Activated CD4-positive, alpha-beta T cell treated with anti-CD3 and anti-CD28 coated beads, Interleukin-10, Interleukin-2, amounts not matched to agents 100 ng/mL and 50 ng/mL, durations not matched to agents 16 hours and 8 hours (primary cell): ENCODE measurements around the gene KRT9.
"Not testable (repeated sequence)": the region's sequence is repeated elsewhere in the genome, so short reads cannot be mapped to it uniquely, and the experiment has no call there.

Source experiments
- DNase-seq: peaks from one replicate; pipeline ENCODE4 v3.0.0-alpha.2; 2020

The KRT9 gene

GRCh38 chr17:41600318-41600717 lies 28.5 kb upstream of the KRT9 start:
- no peak for DNase-seq

- no peak for DNase-seq
Measured at GRCh38 chr17:41599680-41600079, 27.8 kb upstream of the KRT9 start.

- DNase-seq: no peak
Measured at GRCh38 chr17:41595585-41595984, 23.7 kb upstream of the KRT9 start.

DNA sequence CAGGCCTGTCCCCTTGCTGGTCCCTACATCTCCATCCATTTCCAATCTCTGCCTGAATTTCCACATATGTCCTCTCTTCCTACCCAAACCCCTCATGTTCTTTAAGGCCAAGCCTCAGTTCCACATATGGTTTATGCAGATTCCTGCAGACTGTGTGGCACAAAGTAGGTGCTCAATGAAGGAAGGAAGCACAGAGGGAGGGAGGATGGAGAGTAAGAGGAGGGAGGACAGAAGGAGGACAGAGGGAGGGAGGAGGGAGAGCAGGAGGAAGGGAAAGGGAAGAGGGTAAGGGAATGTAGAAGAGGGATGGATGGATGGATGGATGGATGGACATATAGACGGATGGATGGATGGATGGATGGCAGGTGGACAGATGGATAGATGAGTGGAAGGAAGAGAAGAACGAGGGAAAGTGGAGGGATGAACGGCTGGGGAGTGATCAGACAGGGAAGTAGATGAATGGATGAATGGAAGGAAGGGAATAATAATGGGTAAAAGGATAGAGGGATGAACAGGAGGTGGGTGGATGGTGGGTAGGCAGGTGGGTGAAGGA lies 22.6 kb upstream of the KRT9 start:
- DNase-seq: no peak

DNA sequence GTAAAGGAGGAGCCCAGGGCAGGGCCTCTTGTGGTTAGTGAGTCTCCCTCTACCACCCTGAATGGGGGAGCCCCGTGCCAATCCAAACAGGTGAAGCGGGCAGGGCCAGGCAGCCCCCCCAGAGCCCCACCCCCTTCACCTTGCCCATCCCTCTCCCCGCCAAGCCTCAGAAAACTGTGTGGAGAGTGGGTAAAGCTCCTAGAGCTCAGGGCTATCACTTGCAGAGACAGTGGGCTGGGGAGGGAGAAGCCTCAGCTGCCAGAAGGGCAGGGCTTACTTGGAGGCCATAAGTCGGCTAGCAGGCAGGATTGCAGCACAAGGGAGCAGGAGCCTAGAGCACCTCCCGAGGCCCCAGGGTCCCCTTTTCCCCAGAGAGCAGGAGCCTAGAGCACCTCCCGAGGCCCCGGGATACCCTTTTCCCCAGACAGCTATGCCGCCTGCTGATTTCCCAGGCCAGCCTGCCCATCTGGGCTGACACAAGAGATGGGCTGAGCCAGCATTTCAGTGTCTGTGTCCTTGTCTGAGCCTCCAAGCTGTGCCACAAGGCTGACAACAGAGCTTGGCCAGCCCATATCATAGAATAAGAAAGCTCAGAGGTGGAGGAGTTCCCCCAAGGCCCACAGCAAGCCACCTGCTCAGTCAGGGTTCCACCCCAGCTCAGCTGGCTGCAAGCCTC lies 21.6 kb upstream of the KRT9 start:
- no peak for DNase-seq

DNA sequence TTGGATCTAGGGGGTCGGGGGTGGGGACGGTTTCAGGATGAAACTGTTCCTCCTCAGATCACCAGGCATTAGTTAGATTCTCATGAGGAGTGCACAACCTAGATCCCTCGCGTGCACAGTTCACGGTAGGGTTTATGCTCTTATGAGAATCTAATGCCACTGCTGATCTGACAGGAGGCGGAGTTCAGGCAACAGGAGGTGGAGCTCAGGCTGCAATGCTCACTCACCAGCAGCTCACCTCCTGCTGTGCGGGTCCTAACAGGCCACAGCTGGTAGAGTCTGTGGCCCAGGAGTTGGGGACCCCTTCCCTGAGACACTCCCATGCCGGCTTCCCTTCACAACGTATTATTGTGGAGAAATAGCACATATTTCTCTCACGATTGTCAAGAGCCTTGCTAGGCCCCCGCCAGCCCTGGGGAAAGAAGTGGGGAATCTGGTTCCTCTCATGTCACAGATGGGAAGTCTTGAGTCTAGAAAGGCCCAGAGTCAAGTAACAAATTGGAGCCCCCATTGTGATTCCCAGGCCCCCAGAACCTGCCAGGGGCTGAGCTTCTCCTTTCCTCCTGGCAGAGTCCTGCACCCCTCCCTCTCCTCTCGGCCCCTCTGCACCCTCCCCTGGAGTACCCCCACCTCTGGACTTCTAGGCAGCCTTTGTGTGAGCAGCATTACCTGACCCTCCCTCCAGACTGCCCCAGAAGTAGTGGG lies 20.9 kb upstream of the KRT9 start:
- DNase-seq: no peak

DNA sequence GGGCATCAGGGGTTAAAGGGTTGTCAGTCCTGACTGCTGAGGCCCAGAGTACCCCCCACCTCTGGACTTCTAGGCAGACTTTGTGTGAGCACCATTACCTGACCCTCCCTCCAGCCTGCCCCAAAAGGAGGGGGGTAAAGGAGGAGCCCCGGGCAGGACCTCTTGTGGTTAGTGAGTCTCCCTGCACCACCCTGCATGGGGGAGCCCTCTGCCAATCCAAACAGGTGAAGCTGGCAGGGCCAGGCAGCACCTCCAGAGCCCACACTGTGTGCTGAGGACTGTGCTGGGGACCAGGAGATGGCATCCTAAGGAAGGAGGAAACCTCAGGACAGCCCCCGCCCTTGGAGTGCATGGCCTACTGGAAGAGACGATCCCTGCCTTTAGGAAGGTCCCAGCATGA lies 17.4 kb upstream of the KRT9 start:
- DNase-seq: no peak

DNA sequence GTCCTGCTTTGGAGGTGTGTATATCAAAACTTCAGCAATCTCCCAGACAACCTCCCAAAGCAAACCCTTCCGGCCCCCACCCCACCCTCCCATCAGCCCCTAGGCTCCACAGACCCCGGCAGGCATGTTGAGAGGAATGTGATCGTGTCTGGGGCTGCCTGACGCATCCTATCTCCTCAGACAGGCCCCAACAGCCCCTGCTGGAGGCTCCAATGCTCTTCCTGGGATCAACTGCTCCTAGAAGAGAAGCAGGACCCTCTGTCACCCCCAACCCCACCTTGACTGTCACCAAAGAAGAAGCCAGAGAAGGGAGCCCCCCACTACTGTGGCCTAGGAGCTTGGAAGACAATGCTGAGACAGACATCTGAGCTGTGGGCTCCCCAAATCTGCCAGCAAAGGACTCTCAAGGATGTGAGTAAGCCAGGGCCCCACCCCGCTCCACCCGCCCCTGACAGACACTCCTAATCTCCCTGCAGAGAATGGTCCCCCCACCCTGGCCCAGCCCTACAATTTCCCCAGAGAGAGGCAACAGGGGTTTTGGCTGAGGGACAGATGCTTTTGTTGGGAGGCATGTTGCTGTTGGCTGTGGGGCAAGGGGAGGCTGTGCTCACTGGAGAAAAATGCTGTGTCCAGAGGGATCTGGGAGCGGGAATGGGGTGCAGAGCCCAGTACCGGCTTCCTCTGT lies 16.4 kb upstream of the KRT9 start:
- no peak for DNase-seq

DNA sequence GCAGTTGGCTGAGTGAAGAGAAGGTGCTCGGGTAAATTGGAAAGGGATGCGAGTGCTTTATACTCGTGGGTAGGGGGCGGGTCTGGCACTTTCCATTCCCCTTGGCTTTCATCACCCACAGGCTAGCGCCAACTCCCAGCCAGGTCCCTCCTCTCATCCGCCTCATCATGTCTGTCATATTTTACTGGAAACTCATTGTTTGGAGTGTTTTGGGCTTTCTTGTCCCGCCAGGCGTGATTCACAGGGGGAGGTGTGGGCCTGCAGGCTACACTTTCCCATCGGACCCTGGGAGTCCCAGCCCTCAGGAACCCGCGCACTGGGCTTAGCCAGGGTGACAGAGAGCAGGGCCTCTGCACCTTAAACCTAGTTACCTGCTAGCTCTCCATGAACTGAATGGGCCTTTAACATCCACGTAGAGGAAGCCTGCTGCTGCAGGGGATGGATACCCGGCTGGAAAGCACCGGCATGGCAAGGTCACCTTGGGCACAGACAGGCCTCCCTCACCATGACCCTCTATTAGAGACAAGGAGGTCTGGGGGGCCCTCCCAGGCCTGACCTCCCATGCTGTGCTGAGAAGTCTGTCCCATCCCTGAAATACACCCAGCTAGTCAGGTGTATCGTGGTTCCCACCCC lies 15.1 kb upstream of the KRT9 start, which contains the start of gene KRT14:
TSS of gene KRT14 (minus strand) at position 33 of the 633 bp plus-strand sequence. CDS start 61 bp downstream, outside the sequence.
- no peak for DNase-seq

GRCh38 chr17:41585301-41586056 lies 13.6 kb upstream of the KRT9 start:
- no peak for DNase-seq

DNA sequence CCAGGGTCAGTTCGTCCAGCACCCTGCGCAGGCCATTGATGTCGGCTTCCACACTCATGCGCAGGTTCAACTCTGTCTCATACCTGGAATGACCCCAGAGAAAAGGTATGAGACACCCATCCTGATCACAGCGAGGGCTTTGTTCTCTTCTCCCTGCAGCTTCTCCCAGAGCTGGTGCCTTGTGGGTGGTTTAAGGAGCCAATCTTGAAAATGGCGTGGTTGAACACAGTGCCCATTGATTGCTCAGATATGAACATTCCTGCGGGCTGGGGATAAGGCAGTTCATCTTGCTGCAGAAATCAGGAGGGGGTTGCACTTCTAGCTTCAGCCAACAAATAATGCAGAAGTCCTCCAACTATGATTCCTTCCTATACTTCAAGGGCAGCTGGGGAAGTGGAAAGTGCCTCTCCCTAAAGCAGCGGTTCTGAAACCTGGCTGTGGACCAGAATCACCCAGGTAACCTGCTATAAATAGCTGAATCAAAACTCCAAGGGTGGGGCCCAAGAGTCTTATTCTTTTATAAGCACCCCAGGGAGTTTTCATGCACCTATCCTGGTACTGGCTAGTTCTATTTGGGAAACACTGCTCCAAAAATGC lies 12.6 kb upstream of the KRT9 start:
- not testable (repeated sequence) for DNase-seq

DNA sequence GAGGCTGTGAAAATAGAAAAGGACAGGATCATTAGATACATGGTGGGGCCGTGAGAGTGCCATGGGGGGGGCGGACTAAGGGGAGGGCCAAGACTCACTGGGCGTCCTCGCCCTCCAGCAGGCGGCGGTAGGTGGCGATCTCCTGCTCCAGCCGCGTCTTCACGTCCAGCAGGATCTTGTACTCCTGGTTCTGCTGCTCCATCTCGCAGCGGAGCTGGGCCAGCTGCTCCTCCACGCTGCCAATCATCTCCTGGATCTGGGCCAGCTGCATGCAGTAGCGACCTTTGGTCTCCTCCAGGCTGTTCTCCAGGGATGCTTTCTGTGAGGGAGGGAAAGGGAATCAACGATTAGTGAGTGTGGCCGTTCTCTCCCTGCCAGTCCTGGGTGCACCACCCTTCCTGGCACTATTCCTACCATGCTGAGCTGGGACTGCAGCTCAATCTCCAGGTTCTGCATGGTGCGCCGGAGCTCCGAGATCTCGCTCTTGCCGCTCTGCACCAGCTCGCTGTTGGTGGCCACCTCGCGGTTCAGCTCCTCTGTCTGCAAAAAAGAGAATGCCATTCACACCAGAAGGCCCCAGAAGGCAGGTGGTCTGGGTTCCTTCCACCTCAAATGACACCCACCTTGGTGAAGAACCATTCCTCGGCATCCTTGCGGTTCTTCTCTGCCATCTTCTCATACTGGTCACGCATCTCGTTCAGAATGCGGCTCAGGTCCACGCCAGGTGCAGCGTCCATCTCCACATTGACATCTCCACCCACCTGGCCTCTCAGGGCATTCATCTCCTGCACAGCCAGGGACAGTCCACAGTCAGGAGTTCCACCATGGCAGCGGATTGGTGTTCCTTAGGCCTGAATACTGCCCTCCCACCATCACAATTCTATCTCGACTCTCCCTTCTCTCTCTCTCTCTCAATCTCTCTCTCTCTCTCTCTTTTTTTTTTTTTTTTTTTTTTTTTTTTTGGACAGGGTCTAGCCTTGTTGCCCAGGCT lies 11.6 kb upstream of the KRT9 start:
- no peak for DNase-seq

- not testable (repeated sequence) for DNase-seq
Measured at GRCh38 chr17:41582061-41582968, 10.5 kb upstream of the KRT9 start.

DNA sequence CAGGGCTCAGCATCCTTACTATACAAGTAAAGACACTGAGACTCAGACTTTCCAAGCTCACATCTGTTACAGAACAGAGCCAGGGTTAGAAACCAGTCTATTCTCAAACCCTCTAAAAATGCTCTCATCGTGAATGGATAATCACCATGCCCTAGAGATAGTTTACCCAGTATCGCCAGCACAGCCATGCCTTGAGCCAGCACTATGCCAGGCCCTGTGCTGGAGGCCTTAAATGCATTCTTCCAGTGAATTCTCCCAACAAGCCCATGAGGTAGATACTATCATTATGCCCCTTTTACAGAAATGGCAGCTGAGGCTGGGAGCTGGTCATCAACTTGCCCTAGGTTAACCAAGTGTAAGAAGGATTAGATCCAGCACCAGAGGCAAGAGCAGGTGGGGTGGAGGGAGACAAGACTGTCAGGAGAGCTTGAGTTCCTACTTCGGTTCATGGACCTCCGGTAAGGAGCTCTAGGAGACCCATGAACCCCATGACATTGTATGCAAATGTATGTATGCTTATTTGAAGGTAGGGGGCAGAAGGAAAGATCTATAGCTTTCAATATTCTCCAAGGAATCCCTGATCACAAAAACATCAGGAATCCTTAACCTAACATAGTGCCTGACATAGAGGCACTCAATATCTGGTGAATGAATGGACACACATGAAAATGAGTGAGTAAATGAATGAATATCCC lies 9.7 kb upstream of the KRT9 start:
- no peak for DNase-seq

- DNase-seq: no peak
Measured at GRCh38 chr17:41580687-41581365, 9.0 kb upstream of the KRT9 start.

DNA sequence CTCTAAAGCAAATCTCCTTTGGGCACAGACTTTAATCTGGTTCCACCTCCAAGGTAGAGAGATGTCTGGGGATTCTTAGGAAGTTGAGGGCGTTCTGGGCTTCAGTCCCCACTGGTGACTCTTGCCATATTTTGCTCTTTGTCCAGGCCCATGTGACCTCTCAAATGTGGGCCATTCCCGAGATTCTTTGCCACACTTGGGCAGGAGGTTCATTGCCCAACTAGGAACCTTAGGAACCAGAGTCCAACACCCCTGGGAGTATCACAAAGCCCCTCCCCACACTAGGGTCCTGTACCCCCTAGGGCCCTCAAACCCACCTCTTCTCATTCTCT lies 8.4 kb upstream of the KRT9 start:
- no peak for DNase-seq

GRCh38 chr17:41579484-41580243 lies 7.8 kb upstream of the KRT9 start:
- peak; percentile 82 for DNase-seq

GRCh38 chr17:41578971-41579370 lies 7.1 kb upstream of the KRT9 start:
- no peak for DNase-seq
